ENCODE data around the gene MRRF.

The MRRF gene

GRCh38 chr9:122228568-122229484, 35.9 kb upstream of the MRRF start, which contains the start of gene LHX6:
TSS of gene LHX6 (minus strand) at chr9:122228957. CDS start at chr9:122228740, 217 bp downstream.
- peak; percentile 16 for DNase-seq

- no peak for DNase-seq
Observed at GRCh38 chr9:122229485-122229837, 35.2 kb upstream of the MRRF start.

- DNase-seq: no peak
Observed at GRCh38 chr9:122232796-122233306, 31.8 kb upstream of the MRRF start.

GRCh38 chr9:122234022-122234748, 30.5 kb upstream of the MRRF start:
- no peak for DNase-seq

GRCh38 chr9:122236681-122237080, 28.0 kb upstream of the MRRF start:
- DNase-seq: no peak

GRCh38 chr9:122239722-122240121, 25.0 kb upstream of the MRRF start:
- no peak for DNase-seq

GRCh38 chr9:122244349-122244748, 20.3 kb upstream of the MRRF start:
- no peak for DNase-seq

DNA sequence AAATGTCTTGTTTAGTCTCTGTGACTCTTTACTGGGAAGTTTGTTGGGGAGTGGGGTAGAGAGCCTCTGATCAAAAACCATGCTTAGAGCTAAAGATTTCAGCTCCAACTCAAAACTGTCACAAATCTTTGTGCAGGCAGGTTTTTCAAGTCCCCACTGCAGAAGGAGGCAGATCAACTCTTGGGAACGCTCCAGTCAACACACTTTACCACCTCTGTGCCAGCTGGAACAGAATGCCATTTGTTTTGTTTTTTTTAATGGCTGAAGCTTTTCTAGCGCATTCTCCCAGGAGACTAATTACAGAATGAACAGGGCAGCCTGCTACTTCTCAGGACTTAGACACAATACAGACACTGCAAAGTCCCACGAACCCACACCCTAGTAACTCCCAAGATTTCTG, 18.0 kb upstream of the MRRF start:
- DNase-seq: no peak

- DNase-seq: no peak
Observed at GRCh38 chr9:122248448-122248865, 16.2 kb upstream of the MRRF start.

DNA sequence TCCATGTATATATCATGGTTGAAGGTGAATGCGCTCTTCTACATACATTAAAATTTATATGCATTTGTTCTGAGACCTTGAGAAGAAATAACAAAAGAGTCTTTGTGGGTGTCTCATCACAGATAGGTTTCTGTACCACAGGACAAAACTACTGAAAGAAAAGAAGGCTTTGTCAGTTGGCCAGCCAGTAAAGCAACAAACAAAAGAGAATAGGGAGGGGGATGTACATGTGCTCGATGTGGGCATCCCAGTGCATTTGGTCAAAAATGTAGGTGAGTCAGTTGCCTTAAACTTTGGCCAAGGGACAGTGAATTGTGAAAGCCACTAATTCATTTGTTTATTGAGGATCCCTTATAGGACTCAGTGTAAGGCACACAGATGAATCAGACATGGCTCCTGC, 13.3 kb upstream of the MRRF start:
- DNase-seq: no peak

GRCh38 chr9:122252796-122253195, 11.9 kb upstream of the MRRF start:
- DNase-seq: no peak

GRCh38 chr9:122254761-122255160, 9.9 kb upstream of the MRRF start:
- no peak for DNase-seq

GRCh38 chr9:122256206-122256605, 8.5 kb upstream of the MRRF start:
- no peak for DNase-seq

DNA sequence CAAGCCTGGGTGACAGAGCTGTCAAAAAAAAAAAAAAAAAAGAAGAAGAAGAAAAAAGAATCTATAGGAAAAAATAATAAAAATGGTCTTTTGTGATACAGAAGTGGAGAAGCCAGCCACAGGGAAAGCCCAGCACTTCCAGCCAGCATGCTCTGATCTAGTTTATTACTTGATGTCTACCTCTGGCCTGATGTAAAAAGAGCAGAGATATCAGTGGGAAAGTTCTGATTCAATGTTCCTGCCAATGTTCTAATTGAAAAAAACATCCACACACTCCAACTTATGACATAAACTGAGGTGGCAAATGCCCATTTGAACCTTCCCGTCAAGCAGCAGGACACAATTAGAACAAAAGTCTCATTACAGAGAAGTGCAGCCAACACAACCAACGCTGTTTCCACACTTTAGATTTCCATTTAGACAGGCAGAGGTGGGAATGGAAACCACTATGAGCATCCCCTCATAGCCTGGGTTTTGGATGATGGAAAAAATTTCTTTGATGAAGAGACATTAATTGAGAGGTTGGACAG, 5.7 kb upstream of the MRRF start:
- DNase-seq: no peak

GRCh38 chr9:122261469-122261881, 3.2 kb upstream of the MRRF start:
- peak; percentile 42 for DNase-seq

GRCh38 chr9:122262073-122262472, 2.6 kb upstream of the MRRF start:
- DNase-seq: no peak

- DNase-seq: no peak
Observed at GRCh38 chr9:122263699-122264349, 858 bp upstream of the MRRF start.

DNA sequence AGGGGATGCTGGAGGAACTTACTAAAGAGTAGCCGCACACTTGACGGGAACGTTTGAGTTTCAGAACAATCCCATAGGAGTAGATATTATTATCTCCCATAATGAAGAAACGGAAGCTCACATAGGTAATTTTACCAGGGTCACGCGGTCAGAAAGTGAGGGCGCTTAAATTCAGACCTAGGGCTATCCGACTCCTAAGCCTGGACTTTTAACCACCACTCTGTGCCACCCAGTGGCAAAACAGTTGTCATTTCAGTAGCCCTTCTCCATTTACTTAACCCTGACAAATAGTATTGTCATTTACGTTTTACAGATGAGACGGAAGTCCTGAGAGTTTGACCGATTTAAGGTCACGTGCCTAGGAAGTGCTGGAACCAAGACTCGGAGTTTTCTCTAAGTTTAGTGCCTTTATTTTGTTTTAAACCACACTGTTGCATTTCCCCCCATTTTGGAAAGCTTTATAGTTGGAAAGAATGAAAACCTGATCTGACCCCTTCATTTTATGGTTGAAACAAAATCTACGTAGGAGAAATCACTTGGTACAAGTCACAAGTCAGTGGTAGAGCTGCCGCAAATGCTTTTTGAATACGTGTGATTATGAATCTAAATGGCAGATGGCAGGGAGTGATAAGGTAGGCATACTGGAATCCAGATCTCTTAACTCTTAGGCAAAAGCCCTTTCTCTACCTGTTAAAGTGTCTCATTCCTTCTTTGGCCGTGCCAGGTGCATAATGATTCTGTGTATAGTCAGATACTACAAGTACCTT, 650 bp downstream of the MRRF start:
- DNase-seq: peak; percentile 77

- no peak for DNase-seq
Observed at GRCh38 chr9:122268041-122268814, 3.5 kb downstream of the MRRF start.

DNA sequence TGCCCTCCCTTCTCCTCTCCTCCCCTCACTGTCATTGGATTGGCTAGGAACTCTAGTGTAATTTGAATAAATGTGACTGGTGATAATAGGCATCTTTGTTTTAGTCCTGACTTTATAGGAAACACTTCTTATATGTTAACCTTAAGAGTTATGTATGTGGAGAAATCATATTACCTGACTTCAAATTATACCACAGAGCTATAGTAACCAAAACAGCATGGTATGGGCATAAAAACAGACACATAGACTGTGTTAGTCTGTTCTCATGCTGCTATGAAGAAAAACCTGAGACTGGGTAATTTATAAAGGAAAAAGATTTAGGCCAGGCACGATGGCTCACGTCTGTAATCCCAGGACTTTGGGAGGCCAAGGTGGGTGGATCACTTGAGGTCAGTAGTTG, 9.4 kb downstream of the MRRF start:
- no peak for DNase-seq

DNA sequence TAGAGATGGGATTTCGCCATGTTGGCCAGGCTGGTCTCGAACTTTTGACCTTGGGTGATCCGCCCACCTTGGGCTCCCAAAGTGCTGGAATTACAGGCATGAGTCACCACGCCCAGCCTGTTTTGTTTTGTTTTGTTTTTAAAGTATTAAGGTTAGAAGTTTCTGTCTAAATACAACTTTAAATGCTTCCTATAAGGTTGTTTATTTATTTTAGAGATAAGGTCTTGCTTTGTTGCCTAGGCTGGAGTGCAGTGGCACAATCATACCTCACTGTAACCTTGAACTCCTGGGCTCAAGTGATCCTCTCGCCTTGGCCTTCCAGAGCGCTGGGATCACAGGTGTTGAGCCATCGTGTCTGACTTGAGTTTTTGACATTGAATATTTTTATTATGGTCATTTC, 11.4 kb downstream of the MRRF start:
- no peak for DNase-seq
